Measurements from ENCODE around the gene PLCB1.

PLCB1 gene

DNA sequence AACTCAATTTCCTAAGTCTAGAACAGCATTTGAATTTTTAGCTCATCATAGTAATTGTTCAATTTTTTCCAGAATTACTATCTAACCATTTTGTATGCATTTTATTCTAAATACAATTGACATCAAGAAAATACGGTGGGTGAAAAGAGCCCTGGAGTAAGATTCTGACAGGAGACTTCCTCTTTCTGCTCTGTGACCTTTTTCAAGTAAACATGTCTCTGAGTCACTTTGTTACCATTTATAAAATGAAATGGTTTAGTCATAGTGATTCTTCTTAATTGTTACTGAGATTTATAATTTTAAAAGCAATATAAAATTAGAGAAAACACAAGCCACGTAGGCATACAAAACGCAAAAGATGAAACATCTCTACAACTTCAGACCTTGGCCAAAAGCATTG lies 80.2 kb downstream of the PLCB1 start:
- no peak for DNase-seq (ENCODE audit: low spot score)

DNA sequence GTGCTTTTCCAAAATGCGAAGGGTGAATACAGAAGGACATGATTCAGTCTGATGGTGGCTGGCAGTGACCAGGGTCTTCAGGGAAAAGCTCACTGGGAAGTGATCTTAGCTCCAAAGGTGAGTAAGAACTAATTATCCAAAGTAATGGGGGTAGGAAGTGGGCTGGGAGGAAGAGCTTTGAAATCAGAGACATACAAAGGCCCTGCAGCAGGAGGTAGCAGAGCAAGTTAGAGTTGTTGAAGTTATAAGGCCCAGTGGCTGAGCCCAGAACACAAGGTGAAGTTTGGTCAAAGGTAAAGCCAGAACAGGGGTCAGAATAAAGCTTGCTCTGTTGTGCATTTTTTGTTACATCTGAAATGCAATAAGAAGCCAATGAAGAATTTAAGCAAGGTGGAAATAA lies 81.2 kb downstream of the PLCB1 start:
- no peak for DNase-seq (ENCODE audit: low spot score)

DNA sequence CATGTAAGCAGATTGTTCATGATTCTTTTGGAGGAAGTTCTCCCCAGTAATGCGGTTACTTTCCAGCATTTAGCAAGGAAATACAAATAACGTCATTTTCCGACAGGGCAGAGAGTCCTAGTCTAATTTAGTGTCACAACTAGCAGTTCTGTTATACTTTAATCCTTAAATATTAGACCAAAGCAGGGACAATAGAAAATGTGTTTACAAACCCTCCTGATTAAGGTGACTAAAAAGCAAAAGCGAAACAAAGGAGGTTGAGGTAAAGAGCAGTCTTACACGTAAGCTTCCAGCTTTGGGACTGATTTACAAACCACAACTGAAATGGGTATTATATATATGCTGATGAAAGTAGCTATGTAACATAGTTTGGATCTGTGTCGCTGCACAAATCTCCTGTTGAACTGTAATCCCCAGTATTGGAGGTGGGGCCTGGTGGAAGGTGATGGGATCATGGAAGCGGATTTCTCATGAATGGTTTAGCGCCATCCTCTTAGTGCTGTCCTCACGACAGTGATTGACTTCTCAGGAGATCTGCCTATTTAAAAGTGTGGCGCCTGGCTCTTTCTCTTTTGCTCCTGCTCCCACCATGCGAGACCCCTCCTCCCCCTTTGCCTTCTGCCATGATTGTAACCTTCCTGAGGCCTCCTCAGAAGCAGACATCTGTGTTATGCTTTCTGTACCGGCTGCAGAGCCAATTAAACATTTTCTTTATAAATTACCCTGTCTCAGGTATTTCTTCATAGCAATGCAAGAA lies 81.9 kb downstream of the PLCB1 start:
- no peak for DNase-seq (ENCODE audit: low spot score)

DNA sequence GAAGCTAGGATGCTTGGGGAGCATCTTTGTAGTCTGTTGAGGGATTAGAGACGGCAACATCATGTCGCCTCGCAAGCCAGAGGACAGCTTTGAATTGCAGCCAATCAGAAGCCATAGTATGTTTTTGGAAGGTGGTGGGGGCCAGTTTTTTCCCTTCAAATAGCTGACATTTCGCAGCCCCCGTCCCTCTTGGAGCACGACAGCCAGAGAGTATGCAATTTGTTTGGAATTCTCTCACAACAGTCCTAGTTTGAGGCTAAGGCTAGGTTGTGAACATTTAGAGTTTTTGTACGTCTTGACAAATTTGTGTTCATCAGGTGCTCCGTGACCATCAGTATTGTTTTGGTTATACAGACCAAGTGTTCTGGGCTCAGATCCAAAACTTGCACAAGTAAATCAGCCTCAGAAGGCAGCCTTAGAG lies 83.3 kb downstream of the PLCB1 start:
- DNase-seq (ENCODE audit: low spot score) = no peak

DNA sequence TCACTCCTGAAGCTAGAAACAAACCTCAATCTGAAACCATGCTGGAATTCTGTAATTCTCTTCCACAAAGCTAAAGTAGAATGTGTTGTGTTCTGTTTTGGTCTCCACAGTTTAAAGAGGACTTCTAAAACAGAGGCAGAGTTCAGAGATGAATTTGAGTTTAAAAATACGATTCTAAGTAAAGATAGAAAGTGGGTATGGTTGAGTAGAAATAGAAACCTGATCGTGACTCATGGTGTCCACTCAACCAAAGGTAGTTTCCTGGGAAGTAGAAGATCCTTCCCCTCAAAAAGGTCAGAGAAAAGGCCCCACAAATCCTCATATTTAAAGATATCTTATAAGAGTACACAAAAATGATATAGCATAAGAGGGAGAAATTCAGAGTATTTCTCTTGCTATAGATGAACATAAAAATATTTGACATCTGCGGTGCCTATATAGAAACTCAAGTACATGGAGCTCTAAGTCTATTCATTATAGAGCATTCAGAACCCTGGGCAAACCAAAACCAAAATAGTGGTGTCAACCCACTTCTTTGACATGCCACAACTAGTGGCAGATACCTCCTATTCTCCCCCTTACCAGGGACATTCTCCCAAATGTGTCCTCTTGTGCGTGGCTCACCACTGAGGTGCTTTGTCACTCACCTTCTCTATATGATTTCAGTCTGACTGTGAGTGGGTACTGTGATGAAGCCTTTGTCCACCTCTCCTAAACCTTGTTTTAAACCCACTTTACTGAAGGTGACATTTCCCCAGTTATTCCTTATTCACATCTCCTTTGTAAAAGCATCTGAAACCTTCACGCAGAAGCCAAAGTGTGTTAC lies 84.5 kb downstream of the PLCB1 start:
- no peak for DNase-seq (ENCODE audit: low spot score)

DNA sequence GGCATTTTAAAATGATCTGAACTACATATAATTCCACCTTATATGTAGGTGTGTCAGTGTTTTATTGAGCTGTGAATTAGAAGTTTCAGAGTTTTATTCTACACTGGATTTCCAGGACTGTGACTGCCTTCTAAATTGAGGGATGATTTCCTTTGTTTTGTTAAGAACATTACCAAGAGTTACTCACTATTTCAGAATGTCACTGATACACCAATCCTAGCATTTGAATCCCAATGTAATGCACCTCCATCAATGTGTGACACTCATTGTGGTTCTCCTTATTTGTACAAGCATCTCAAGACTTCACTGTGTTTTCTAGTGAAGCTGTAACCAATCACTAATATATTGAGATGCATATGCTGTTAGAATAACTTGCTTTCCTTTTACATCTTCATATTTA lies 86.8 kb downstream of the PLCB1 start:
- DNase-seq (ENCODE audit: low spot score) = no peak

DNA sequence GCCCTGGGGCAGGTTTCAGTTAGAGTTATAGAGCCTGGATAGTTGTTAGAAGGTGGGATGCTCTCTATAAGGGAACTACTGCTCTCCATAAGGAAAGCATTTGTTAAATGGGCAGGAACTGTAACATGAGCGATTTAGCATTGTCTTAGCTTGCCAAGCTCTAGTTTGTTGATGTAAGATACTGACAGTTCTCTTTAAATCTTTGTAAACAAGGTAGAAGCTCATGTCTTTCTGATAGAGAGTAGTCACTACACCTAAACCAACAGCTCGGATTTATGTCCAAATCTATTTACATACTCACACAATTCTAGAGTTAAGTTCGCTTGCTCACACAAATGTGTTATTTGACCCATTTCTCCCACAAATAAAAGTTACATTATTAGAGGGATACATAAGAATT lies 87.3 kb downstream of the PLCB1 start:
- no peak for DNase-seq (ENCODE audit: low spot score)

DNA sequence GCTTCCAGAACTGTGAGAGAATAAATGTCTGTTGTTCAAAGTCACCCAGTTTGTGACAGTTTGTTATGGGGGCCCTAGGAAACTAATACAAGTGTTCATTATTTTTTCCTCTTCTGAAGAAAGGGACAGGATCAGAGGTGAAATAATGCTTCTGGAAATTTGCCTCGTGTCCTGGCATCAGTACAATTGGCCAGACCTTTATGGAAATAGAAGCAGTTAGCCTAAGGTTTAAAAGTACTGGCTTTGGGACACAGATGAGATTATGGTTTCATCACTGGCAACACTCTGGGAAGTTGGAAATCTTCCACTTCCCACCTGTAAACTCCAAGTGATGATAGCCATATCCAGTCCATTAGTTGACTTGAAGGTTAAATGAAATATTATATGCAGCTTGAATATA lies 88.7 kb downstream of the PLCB1 start:
- DNase-seq (ENCODE audit: low spot score) = no peak

DNA sequence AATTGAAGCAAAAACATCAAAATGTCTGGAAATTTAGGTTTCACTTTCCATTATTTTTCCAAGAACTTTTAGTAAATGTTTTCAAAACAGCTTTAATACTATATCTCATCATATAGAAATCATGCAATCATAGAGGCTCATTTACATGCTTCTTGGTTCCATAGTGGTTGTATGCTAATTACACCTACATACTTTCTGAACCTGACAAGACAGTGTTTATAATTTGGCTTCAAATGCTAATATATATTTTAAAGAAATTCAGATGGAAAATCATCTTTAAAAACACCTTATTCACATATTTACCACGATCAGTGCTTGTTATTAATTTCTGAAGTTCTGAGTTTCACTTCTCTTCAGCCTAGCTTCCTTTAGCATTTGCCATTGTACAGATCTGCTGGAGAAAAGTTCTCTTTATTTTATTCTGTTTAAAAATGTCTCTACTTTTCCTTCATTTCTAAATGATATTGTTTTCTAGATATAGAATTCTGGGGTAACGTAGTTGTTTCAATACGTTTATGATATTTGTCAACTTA lies 89.9 kb downstream of the PLCB1 start:
- no peak for DNase-seq (ENCODE audit: low spot score)

DNA sequence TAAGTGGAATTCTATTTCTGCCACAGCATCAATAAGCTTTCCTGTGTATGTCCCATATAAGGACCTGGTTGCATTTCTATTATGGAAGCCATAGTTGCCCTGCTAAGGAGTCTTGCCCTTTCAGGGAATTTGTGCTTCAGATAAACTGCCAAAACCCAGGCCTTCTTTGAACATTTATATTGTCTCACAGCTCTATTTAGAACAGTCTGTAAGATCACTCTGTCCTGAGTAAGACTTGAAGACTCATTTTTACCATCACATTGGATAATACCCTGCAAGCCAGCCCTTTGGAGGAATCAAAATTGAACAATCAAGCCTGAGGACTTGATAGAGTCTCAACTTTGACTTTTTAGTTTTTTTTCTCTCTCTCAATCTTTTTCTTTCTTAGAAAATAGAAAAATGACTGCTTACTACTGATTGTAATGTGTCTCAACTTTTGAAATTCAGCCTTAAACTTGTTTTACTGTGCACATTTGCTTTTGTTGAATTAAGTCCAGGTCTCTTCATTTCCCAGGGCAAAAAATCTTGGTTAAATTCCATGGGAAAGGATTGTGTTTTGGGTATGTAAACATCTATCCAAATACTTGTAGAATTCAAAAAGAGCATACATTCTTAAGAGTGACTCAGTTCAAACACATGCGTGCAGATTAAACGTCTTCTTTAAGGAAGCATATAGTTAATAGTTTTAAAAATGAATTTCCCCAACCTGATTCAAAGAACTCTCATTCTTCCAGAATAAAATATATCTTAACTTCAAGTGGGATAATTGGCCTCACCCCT lies 91.2 kb downstream of the PLCB1 start:
- DNase-seq (ENCODE audit: low spot score) = no peak

DNA sequence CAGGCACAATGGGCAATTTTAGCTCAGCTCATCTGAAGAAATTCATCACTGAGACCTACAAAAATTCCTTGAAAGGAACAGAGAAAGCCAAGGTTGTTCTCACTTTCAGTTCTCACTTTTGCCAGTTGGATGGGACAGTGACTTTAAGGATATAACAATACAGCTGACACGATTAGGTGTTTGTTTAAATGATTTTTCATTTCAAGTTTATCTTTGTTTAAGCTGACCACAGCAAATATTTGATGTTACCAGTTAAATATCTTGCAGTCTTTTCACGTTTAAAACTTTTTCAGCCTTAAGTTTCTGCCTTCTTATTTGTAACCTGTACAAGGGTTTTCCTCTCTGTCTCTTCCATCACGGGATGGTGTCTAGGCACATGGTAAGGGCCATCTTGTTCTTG lies 93.6 kb downstream of the PLCB1 start:
- DNase-seq (ENCODE audit: low spot score) = no peak

DNA sequence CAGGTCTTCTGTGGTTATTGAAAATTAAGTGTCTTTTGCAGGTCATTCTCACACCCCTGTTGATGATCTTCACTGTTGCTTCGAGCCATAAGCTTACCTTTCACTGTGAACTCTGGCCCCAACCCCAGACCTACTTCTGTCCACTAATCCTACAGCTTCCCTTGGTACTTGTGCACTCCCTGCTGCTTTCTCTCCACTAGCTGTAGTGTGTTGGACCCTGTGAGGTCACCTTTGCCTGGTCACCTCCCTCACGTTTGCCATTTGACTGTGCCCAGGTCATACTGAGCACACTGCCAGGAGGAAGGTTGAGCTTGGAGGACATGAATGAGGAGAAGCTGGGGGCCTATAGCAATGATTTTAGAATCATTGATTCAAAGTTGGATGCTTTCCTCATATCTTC lies 94.0 kb downstream of the PLCB1 start:
- DNase-seq (ENCODE audit: low spot score) = no peak

DNA sequence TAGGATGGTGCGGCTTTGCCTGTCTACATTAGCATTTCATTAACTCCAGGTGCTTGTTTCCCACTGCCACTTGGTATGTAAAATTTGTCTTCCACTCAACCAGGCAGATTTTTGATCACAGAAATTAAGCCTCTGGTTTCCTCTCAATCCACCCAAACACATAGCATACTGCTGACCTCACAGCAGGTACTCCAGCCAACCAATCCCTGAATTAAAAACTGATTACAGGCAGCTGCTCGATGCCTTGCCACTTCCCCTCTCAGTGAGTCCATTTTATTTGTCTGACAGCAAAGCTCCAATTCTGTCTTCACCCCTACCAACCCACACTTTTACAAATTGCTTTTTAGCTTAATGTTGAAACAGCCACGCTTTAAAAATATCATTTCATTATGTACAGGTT lies 95.2 kb downstream of the PLCB1 start:
- no peak for DNase-seq (ENCODE audit: low spot score)

DNA sequence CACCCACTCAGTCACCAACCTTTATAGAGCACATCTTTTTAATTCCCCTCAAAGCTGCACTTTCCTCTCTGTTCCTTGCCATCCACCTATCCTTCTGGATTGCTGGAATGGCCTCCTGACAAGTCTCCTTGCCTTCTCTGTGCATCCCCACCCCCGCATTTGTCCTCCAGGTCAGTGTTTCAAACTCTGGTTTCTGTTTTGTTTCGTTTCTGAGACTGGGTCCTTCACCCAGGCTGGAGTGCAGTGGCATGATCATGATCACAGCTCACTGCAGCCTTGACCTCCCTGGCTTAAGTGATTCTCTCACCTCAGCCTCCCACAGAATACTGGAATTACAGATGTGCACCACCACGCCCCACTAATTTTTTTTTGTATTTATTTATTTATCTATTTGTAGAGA lies 96.2 kb downstream of the PLCB1 start:
- DNase-seq (ENCODE audit: low spot score) = no peak

DNA sequence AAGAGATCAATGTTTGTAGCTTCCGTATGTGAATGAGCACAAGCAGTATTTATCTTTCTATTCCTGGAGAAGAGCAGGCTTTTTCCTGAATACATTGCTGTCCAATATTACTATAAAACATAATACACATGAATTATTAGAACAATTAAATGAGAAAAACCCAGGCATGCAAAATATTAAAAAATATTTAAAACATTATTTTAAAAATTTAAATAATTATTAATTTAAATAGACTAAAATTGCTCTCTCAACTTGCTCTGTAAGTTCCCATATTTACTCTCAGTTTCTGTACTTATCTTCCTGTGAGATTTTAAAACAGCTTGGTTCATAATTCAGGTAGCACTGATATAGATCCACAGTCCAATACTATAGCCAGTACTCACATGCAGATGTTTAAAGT lies 97.0 kb downstream of the PLCB1 start:
- no peak for DNase-seq (ENCODE audit: low spot score)

DNA sequence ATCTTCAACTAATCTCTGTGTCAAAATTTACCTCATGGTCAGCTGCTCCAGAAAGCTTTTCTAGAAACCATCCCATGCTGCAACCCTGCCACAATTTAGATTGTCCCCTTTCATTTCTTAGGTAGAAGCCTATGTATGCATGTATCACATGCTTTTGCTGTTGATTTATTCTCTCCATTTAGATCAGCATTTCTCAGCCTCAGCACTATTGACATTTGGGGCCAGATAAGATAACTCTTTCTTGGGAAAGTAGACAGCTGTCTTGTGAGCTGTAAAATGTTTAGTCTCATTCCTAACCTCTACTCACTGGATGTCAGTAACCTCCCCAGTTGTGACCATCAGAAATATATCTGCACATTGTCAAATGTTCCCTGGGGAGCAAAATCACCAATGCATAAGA lies 99.0 kb downstream of the PLCB1 start:
- no peak for DNase-seq (ENCODE audit: low spot score)

DNA sequence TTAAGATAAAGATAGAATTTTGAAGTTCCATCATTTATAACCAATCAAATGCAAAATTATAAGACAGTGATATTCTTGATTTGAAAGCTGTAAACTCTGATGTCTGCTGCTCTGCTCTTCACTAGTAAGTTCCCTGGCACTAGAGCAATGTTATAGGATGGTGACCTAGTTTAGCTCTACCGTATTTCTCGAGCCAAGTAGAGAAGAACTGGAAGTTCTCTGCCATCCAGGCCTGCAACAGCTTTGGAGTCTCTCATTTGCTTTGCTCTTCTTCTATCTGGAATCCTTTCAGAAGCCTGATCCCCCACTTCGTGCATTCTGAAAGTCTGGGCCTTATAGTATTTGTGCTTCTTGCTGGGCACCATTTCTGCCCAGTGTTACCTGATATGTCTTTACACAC lies 100.3 kb downstream of the PLCB1 start:
- no peak for DNase-seq (ENCODE audit: low spot score)

DNA sequence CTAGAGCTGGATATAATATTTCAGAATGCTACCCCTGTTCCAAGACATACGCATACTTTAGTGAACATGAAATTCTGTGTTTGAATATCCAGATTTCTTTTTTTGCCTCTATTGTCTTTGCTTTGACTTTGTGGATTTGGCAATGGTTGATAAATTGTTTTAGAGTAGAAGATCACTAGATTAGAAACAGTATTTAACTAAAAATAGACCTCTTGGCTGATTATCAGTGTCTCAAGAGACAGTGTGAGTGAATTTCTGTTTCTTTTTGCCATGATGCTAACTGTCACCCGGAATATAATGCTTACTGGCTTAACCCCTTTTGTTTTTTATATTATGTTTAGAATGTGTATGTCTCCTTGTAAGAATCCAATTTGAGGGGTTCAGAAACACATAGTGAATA lies 102.5 kb downstream of the PLCB1 start:
- DNase-seq (ENCODE audit: low spot score) = no peak

DNA sequence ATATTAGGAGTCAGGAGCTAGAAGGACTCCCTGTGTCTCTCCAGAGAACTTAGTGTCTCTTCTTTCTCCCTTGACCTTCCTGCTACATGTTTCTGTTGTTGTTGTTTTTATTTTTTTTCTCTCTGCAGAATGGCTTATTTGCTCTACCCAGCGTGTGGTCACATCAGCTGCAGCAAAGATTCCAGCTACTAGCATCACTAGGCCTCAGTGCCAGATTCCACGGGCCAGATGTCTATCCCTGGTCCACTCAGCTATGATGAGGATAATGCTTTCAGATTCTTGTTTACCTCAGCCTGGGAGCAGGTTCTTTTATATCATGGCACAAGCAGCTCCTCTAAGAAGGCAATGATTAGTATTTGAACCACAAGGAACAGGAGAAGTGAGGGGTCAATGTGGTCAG lies 110.0 kb downstream of the PLCB1 start:
- no peak for DNase-seq (ENCODE audit: low spot score)

DNA sequence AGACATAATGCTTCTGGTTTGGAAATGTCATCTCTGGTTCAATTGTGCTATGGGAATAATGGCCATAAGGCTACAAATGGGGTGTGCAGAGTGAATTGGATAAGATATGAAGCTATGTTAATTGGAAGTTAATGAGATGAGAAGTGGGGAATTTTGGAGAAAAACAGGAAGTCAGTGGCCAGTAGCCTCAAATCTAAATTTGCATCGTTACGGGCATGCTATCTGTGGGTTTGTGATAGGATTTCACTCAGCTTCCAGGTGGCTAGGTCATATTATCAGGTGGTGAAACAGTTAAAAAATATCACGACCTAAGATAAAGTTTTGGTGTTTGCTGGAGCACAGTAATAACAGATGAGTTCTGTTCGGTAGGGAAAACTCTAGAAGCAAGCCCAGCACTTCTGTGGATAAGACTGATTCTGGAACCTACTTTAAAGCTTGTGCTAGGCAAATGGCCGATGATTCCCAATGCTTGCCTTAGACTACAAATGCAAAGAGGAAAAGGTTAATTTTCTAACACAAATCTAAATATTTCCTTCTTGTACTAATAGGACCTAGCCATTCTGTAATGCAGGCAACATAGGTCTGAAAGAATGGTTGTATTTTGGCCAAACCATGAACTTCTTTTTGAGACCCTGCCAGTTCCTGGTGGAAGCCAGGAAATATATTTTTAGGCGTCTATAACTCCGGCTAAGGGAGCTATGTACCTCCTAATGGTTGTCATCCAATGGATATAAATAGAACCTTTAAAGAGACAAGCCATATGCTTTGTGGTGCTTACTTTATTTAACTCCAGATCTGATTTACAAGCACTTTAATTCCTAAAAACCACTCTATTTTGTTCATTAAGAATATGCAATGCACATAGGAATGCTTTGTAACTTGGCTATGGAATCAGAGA lies 111.0 kb downstream of the PLCB1 start:
- DNase-seq (ENCODE audit: low spot score) = no peak

DNA sequence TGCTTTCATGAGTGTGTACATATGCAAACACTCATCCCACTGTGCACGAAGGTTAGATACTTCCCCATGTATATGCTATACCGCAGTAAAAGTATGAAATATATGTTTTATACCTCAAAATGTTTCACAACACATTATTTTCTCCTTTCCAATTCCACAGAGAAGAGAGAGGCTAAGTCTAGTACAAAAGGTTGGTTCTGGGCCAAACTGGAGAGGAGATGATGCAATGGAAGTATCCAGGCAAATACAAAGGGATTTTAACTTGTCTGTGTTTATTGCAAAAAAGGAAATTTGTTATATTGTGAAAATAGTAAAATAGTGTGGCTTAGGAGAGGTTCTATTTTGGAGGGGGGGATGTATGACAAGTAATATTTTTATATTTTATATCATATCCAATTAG lies 112.6 kb downstream of the PLCB1 start:
- no peak for DNase-seq (ENCODE audit: low spot score)

DNA sequence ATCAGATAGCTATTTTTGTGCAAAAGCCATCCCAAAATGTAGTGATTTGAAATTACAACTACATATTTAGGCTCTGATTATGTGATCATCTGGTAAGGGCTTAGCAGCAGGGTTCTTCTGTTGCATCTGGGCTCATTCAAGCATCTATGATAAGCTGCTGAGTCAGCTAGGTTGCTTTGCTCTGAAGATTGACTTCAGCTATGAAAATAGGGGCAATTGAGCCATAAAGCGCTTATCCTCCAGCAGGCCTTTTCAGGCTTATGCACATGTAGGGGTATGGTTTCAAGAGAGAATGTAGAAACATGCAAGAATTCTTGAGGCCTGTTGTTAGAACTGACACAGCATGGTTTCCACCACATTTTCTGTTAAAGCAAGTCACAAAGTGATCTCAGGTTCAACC lies 114.1 kb downstream of the PLCB1 start:
- DNase-seq (ENCODE audit: low spot score) = no peak
